Activated CD4-positive, alpha-beta T cell treated with anti-CD3 and anti-CD28 coated beads, Interleukin-2, Interleukin-4, amounts not matched to agents 100 ng/mL and 50 ng/mL, durations not matched to agents 16 hours and 8 hours (primary cell): ENCODE measurements around the gene GALR2.
"Not testable (repeated sequence)": the region's sequence is repeated elsewhere in the genome, so short reads cannot be mapped to it uniquely, and the experiment has no call there.

Source experiments
- DNase-seq: peaks from one replicate; pipeline ENCODE4 v3.0.0-alpha.2; 2020; ENCODE audit warnings: low spot score

The GALR2 gene

GRCh38 chr17:76049836-76050537, 24.6 kb upstream of the GALR2 start:
- DNase-seq = no peak

- no peak for DNase-seq
These were observed 23.8 kb upstream of the GALR2 start for GRCh38 chr17:76050538-76051467.

GRCh38 chr17:76051561-76051960, 23.0 kb upstream of the GALR2 start:
- no peak for DNase-seq

- no peak for DNase-seq
These were observed 21.1 kb upstream of the GALR2 start for GRCh38 chr17:76053246-76054111.

GRCh38 chr17:76054112-76054476, 20.5 kb upstream of the GALR2 start:
- DNase-seq = no peak

GRCh38 chr17:76056882-76057281, 17.7 kb upstream of the GALR2 start:
- DNase-seq = no peak

- DNase-seq = not testable (repeated sequence)
These were observed 16.3 kb upstream of the GALR2 start for GRCh38 chr17:76058264-76058663.

- DNase-seq = peak; percentile 47
These were observed 10.6 kb upstream of the GALR2 start for GRCh38 chr17:76063875-76064546.

GRCh38 chr17:76065775-76066174, 8.8 kb upstream of the GALR2 start:
- no peak for DNase-seq

GRCh38 chr17:76071531-76072147, 2.9 kb upstream of the GALR2 start:
- DNase-seq = peak; percentile 48

- peak; percentile 90 for DNase-seq
These were observed 2.3 kb upstream of the GALR2 start, which contains the start of gene SRP68 for GRCh38 chr17:76072148-76072858. Gene SRP68, minus strand, starts transcription at chr17:76072517. Its CDS starts 26 bp downstream, at chr17:76072491.

- DNase-seq = no peak
These were observed 974 bp downstream of the GALR2 start for GRCh38 chr17:76075364-76076145.

GRCh38 chr17:76076146-76076764, 1.7 kb downstream of the GALR2 start:
- no peak for DNase-seq

GRCh38 chr17:76076765-76077583, 2.4 kb downstream of the GALR2 start:
- no peak for DNase-seq

- no peak for DNase-seq
These were observed 3.1 kb downstream of the GALR2 start for GRCh38 chr17:76077584-76078110.

- DNase-seq = not testable (repeated sequence)
These were observed 3.8 kb downstream of the GALR2 start for GRCh38 chr17:76078370-76078769.

- no peak for DNase-seq
These were observed 4.4 kb downstream of the GALR2 start, which contains the start of gene ZACN for GRCh38 chr17:76078860-76079534. Gene ZACN, plus strand, starts transcription at chr17:76079182. Its CDS starts 83 bp downstream, at chr17:76079265.
